ENCODE data around the gene SPSB3. TPM values are rescaled to one million over a fixed set of nuclear protein-coding genes. Genes with fewer than 3 reads are reported as not detected.

Gene SPSB3
- total and polyA plus RNA-seq, 8 donors, result 19.2 to 223 (median 39.6) TPM

GRCh38 chr16:1752853-1753252 is 29.5 kb downstream of the SPSB3 start:
- FAIRE-seq, result no peak
- Histone ChIP-seq H3K4me1 (no peaks in the 10 kb centered on the region), H3K4me3 (no peak overlapping the region), H3K27ac (no peak overlapping the region), H3K9me3 (no peaks in the 10 kb centered on the region), H3K27me3 (no peaks in the 10 kb centered on the region), H3K36me3 (peaks cover 0 to 33% (median 20%) of the 10 kb centered on the region in 3 donors)
- intact Hi-C loops (cut with DNase I), result no loop called here
- WGBS, 2 donors, result 93 to 94% methylated on average over 14 of the region's 14 CpGs
- peak in 1 of 6 donors; percentile 39 for DNase-seq
- no peak for ATAC-seq
- TF ChIP-seq CTCF (IDR thresholded peaks at IDR 0.05), result no peak

GRCh38 chr16:1751946-1752345 is 30.4 kb downstream of the SPSB3 start:
- no peak for TF ChIP-seq CTCF (IDR thresholded peaks at IDR 0.05)
- WGBS, 2 donors, result 95 to 96% methylated on average over 16 of the region's 16 CpGs
- FAIRE-seq (no peak), ATAC-seq (no peak), DNase-seq (peak in 1 of 6 donors; percentile 11)
- Histone ChIP-seq H3K27ac (no peak overlapping the region), H3K4me3 (no peak overlapping the region), H3K9me3 (no peaks in the 10 kb centered on the region), H3K27me3 (no peaks in the 10 kb centered on the region), H3K4me1 (no peaks in the 10 kb centered on the region), H3K36me3 (peaks cover 0 to 40% (median 20%) of the 10 kb centered on the region in 3 donors)
- intact Hi-C loops (cut with DNase I), result no loop called here

GRCh38 chr16:1749152-1750117 is 32.9 kb downstream of the SPSB3 start:
- ATAC-seq (no peak), FAIRE-seq (no peak), DNase-seq (no peak)
- Histone ChIP-seq H3K4me1 (no peaks in the 10 kb centered on the region), H3K36me3 (peaks cover 0 to 44% (median 20%) of the 10 kb centered on the region in 3 donors), H3K27ac (no peak overlapping the region), H3K9me3 (no peaks in the 10 kb centered on the region), H3K27me3 (no peaks in the 10 kb centered on the region), H3K4me3 (no peak overlapping the region)
- 95% methylated on average over 29 of the region's 29 CpGs for WGBS, 2 donors
- TF ChIP-seq CTCF (IDR thresholded peaks at IDR 0.05), result no peak
- intact Hi-C loops (cut with DNase I), result no loop called here

- FAIRE-seq (no peak), DNase-seq (no peak), ATAC-seq (no peak)
- no peak for TF ChIP-seq CTCF (IDR thresholded peaks at IDR 0.05)
- WGBS, 2 donors, result 88 to 92% methylated on average over 11 of the region's 11 CpGs
- no peaks in the 10 kb centered on the region for H3K9me3 ChIP-seq
- peaks cover 0 to 50% (median 20%) of the 10 kb centered on the region in 3 donors for H3K36me3 ChIP-seq
- H3K27ac ChIP-seq, result no peak overlapping the region
- H3K4me3 ChIP-seq, result no peak overlapping the region
- H3K27me3 ChIP-seq, result no peaks in the 10 kb centered on the region
- intact Hi-C loops (cut with DNase I), result no loop called here
- H3K4me1 ChIP-seq, result no peaks in the 10 kb centered on the region
Observed at GRCh38 chr16:1747934-1748333, 34.4 kb downstream of the SPSB3 start.

- no peaks in the 10 kb centered on the region for H3K4me1 ChIP-seq
- H3K4me3 ChIP-seq, result no peak overlapping the region
- peaks cover 0 to 43% (median 20%) of the 10 kb centered on the region in 3 donors for H3K36me3 ChIP-seq
- peak in 1 of 6 donors; percentile 67 for DNase-seq
- H3K27me3 ChIP-seq, result no peaks in the 10 kb centered on the region
- intact Hi-C loops (cut with DNase I), result no loop called here
- no peak overlapping the region for H3K27ac ChIP-seq
- WGBS, 2 donors, result 94% methylated on average over 28 to 31 of the region's 31 CpGs
- ATAC-seq, result no peak
- TF ChIP-seq CTCF (IDR thresholded peaks at IDR 0.05), result no peak
- FAIRE-seq, result no peak
- no peaks in the 10 kb centered on the region for H3K9me3 ChIP-seq
Observed at GRCh38 chr16:1746693-1747195, 35.6 kb downstream of the SPSB3 start.
